ENCODE data around the gene CSK.

DNA sequence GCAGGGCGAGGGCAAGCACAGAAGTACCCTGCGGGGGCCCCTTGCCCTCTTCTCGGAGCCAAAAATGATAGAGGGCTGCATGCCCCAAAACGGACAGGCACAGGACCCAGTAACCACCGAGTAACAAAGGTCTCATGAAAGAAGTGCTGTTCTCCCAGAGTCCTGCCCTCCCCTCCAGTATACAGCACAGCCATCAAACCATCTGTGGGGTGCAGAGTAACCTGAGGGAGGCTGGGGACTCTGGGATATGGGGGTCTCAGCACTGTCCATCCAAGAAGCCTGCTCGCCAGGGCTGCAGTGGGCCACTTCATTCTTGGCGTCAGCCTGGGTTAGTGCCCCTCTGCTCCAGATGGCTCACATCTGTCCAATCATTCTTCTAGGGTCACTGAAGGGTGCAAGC, 55.0 kb downstream of the CSK start:
- TF ChIP-seq CTCF (conservative IDR thresholded peaks at IDR 0.05) (no peak), ZFX (IDR thresholded peaks at IDR 0.05) (no peak)
